Upper lobe of left lung (tissue), 4 donors: ENCODE results near the gene SIGLEC1.

Source experiments
- POLR2A ChIP-seq, 4 donors: fragments of 450-650 bp; IDR thresholded peaks; one replicate each; pipeline ENCODE4 v1.5.1; 2016 to 2017; ENCODE audit warnings: antibody characterized with exemption in 4 of 4, mild to moderate bottlenecking in 2 of 4
- TF ChIP-seq, protein P1 (sequence below), 6 experiments: fragments of 450-650 bp in 4 of 6; fragments of 200-600 bp in 2 of 6; sonication (generic) in 2 of 6; IDR thresholded peaks; one replicate each; pipeline ENCODE4 v1.5.1; 2016 to 2019; ENCODE audit warnings: antibody characterized with exemption in 6 of 6

DNA sequence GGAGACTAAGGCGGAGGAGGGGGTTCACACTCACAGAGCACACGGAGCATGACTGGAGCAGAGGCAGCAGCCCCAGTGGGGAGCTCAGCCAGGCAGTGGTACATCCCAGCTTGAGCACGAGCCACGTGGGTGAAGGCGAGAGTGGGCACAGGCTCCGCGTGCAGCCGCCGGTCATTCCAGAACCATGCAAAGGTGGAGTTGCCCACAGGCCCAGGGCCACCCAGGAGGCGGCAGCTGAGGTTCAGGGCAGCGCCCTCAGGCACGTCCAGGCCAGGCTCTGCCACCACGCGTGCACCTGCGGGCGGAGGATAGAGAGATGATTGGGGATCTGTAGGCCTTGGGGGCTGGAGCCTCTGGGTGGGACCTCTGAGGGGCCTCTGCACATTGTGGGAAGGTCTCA is 21.1 kb downstream of the SIGLEC1 start:
- TF ChIP-seq POLR2A (IDR thresholded peaks at IDR 0.05) = no peak
- TF ChIP-seq, protein P1, sequence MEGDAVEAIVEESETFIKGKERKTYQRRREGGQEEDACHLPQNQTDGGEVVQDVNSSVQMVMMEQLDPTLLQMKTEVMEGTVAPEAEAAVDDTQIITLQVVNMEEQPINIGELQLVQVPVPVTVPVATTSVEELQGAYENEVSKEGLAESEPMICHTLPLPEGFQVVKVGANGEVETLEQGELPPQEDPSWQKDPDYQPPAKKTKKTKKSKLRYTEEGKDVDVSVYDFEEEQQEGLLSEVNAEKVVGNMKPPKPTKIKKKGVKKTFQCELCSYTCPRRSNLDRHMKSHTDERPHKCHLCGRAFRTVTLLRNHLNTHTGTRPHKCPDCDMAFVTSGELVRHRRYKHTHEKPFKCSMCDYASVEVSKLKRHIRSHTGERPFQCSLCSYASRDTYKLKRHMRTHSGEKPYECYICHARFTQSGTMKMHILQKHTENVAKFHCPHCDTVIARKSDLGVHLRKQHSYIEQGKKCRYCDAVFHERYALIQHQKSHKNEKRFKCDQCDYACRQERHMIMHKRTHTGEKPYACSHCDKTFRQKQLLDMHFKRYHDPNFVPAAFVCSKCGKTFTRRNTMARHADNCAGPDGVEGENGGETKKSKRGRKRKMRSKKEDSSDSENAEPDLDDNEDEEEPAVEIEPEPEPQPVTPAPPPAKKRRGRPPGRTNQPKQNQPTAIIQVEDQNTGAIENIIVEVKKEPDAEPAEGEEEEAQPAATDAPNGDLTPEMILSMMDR (IDR thresholded peaks at IDR 0.05) = no peak
